GM12878 (cell line): ENCODE data around the gene GMCL2. TPM values are rescaled to one million over a fixed set of nuclear protein-coding genes. Genes with fewer than 3 reads are reported as not detected.

Experiments used
- BACH1 ChIP-seq: fragments of 450-650 bp; IDR thresholded peaks from 2 replicates; pipeline ENCODE4 v1.6.1; 2017; ENCODE audit warnings: mild to moderate bottlenecking, borderline replicate concordance
- CHD2 ChIP-seq: IDR thresholded peaks from 2 replicates; pipeline ENCODE4 v1.6.1; 2011; ENCODE audit warnings: low read depth, low read length, improper control_type of control experiment, borderline replicate concordance
- EP300 ChIP-seq, 2 experiments: fragments of 150-350 bp in 1 of 2; IDR thresholded peaks; 2 replicates each; pipeline ENCODE4 v1.6.1; 2011 to 2012; ENCODE audit warnings: low read depth in 2 of 2, low read length in 2 of 2, borderline replicate concordance in 1 of 2, improper control_type of control experiment in 1 of 2, inconsistent platforms in 1 of 2; ENCODE audit not compliant: control insufficient read depth in 1 of 2
- FOXK2 ChIP-seq: fragments of 450-650 bp; IDR thresholded peaks from 2 replicates; pipeline ENCODE4 v1.6.1; 2017; ENCODE audit warnings: mild to moderate bottlenecking, moderate library complexity
- HDAC2 ChIP-seq: fragments of 200-600 bp; sonication (generic); IDR thresholded peaks from 2 replicates; pipeline ENCODE4 v1.6.1; 2017
- HDGF ChIP-seq: fragments of 450-650 bp; IDR thresholded peaks from 2 replicates; pipeline ENCODE4 v1.6.1; 2016; ENCODE audit warnings: antibody characterized with exemption
- IKZF1 ChIP-seq: fragments of 450-650 bp; conservative IDR thresholded peaks from 2 replicates; pipeline ENCODE4 v1.6.1; 2017; ENCODE audit warnings: antibody characterized with exemption, mild to moderate bottlenecking
- MEF2B ChIP-seq: fragments of 450-650 bp; IDR thresholded peaks from 2 replicates; pipeline ENCODE4 v1.6.1; 2018; ENCODE audit warnings: mild to moderate bottlenecking, moderate library complexity; ENCODE audit not compliant: partially characterized antibody, poor library complexity, severe bottlenecking
- NBN ChIP-seq: fragments of 450-650 bp; IDR thresholded peaks from 2 replicates; pipeline ENCODE4 v1.6.1; 2016
- NR2F1 ChIP-seq: fragments of 450-650 bp; conservative IDR thresholded peaks from 2 replicates; pipeline ENCODE4 v1.6.1; 2017; ENCODE audit warnings: mild to moderate bottlenecking
- PAX5 ChIP-seq: IDR thresholded peaks from 2 replicates; pipeline ENCODE4 v1.6.1; 2011; ENCODE audit warnings: low read depth, low read length, borderline replicate concordance
- POLR2AphosphoS5 ChIP-seq: IDR thresholded peaks from 2 replicates; pipeline ENCODE4 v1.6.1; 2011; ENCODE audit warnings: mild to moderate bottlenecking, low read length, inconsistent platforms
- POU2F2 ChIP-seq: IDR thresholded peaks from 3 replicates; pipeline ENCODE4 v1.6.1; 2011; ENCODE audit warnings: low read depth, mild to moderate bottlenecking, low read length, borderline replicate concordance
- REST ChIP-seq: IDR thresholded peaks from 2 replicates; pipeline ENCODE4 v1.6.1; 2012; ENCODE audit warnings: mild to moderate bottlenecking, low read depth, low read length
- SIX5 ChIP-seq: IDR thresholded peaks from 2 replicates; pipeline ENCODE4 v1.6.1; 2011; ENCODE audit warnings: mild to moderate bottlenecking, low read depth, low read length, moderate library complexity; ENCODE audit not compliant: severe bottlenecking
- TCF12 ChIP-seq: IDR thresholded peaks from 2 replicates; pipeline ENCODE4 v1.6.1; 2011; ENCODE audit warnings: low read depth, mild to moderate bottlenecking, low read length
- TCF3 ChIP-seq: IDR thresholded peaks from 2 replicates; pipeline ENCODE4 v1.6.1; 2012; ENCODE audit warnings: low read depth, mild to moderate bottlenecking, low read length, borderline replicate concordance; ENCODE audit not compliant: insufficient read depth
- USF1 ChIP-seq: IDR thresholded peaks from 2 replicates; pipeline ENCODE4 v1.6.1; 2011; ENCODE audit warnings: borderline replicate concordance, low read depth, mild to moderate bottlenecking, moderate library complexity, mixed read lengths, low read length; ENCODE audit not compliant: insufficient read depth; ENCODE audit errors: extremely low read length
- YY1 ChIP-seq: IDR thresholded peaks from 2 replicates; pipeline ENCODE4 v1.6.1; 2011; ENCODE audit warnings: low read depth, mild to moderate bottlenecking, low read length
- ZNF207 ChIP-seq: fragments of 450-650 bp; IDR thresholded peaks from 2 replicates; pipeline ENCODE4 v1.6.1; 2014; ENCODE audit warnings: antibody characterized with exemption, mild to moderate bottlenecking, borderline replicate concordance
- ZNF592 ChIP-seq: fragments of 450-650 bp; IDR thresholded peaks from 2 replicates; pipeline ENCODE4 v1.6.1; 2017; ENCODE audit warnings: mild to moderate bottlenecking, moderate library complexity
- polyA plus RNA-seq, 11 experiments: library from polyadenylated mRNA; depleted of rRNA in 4 of 11; unstranded in 6 of 11; stranded (reverse) in 5 of 11; fragments of >200 nt; fragmentation: Nextera tagmentation in 4 of 11; fragmentation: Illumina TruSeq in 1 of 11; extraction: Ambion mirVana in 4 of 11; extraction: Trizol in 1 of 11; gene quantifications; 1 replicate in 1 of 11; 2 replicates in 10 of 11; pipeline versions ENCODE4 v1.2.1 to v1.2.3, GENCODE V29; 2011 to 2016; ENCODE audit warnings: inconsistent platforms in 2 of 11, missing spikeins in 2 of 11, low read depth in 1 of 11
- total RNA-seq, 4 experiments: library from RNA; depleted of rRNA in 3 of 4; stranded (reverse); fragments of >200 nt in 3 of 4; fragmentation: Illumina TruSeq in 1 of 4; extraction: Trizol in 1 of 4; gene quantifications; 2 replicates each; pipeline versions ENCODE4 v1.2.1 to v1.2.3, GENCODE V29; 2013 to 2021

GMCL2 gene
- total and polyA plus RNA-seq, 10 of the 15 experiments (the other 5 are each of a cell fraction or from before 2014, with no cell fraction given): 0.07 TPM; not detected in 9

GRCh38 chr5:178163772-178164735 is 23.1 kb downstream of the GMCL2 start (continued):
- TF ChIP-seq IKZF1 (0 out of 2 replicates have a peak, but pooled peaks have one; percentile 38), ZNF207 (0 out of 2 replicates have a peak, but pooled peaks have one; percentile 48), PAX5 (peak; percentile 92), USF1 (no peak), POLR2AphosphoS5 (no peak), EP300 (IDR thresholded peaks at IDR 0.05; ENCODE audit: borderline replicate concordance in 1 of 2, control insufficient read depth in 1 of 2, low read depth in 2 of 2, low read length in 2 of 2) (no peak), CHD2 (no peak), HDAC2 (no peak), POU2F2 (peak; percentile 52; the same call in 1 of the 3 replicates), BACH1 (peak; percentile 50; the same call in 1 of the 2 replicates), NBN (no peak), TCF12 (peak; percentile 68), MEF2B (no peak), NR2F1 (0 out of 2 replicates have a peak, but pooled peaks have one; percentile 17), ZNF592 (no peak), REST (no peak), HDGF (peak; percentile 56; the same call in 1 of the 2 replicates), TCF3 (peak; percentile 87; the same call in 1 of the 2 replicates), YY1 (peak; percentile 59; the same call in 1 of the 2 replicates), SIX5 (no peak), FOXK2 (no peak)
